GM23338 (cell line): Measurements from ENCODE around the gene LIN54. TPM values are rescaled to one million over a fixed set of nuclear protein-coding genes. Genes with fewer than 3 reads are reported as not detected.

ENCODE experiments used
- ATAC-seq: fragments of 200-7000 bp; cut with Tn5 transposase; 3 replicates; pipeline ENCODE4 v1.9.1; 2020
- DNase-seq: peaks from one replicate; pipeline ENCODE4 v3.0.0-alpha.2; 2015; ENCODE audit warnings: low spot score
- H2AFZ ChIP-seq: fragments of 200-600 bp; sonication (generic); 2 replicates; pipeline ENCODE4 v1.8.0; 2016; ENCODE audit warnings: antibody characterized with exemption, mild to moderate bottlenecking, moderate library complexity
- H3F3A ChIP-seq: fragments of 200-600 bp; sonication (generic); replicated peaks from 2 replicates; pipeline ENCODE4 v1.8.0; 2017; ENCODE audit warnings: antibody characterized with exemption, mixed run types, low read depth
- H3K27ac ChIP-seq: fragments of 200-600 bp; sonication (generic); 2 replicates; pipeline ENCODE4 v1.6.1; 2016; ENCODE audit warnings: low read depth
- H3K27me3 ChIP-seq: fragments of 200-600 bp; sonication (generic); 2 replicates; pipeline ENCODE4 v1.8.0; 2016; ENCODE audit warnings: mild to moderate bottlenecking, mixed run types, moderate library complexity; ENCODE audit not compliant: insufficient read depth
- H3K36me3 ChIP-seq: fragments of 200-600 bp; sonication (generic); 2 replicates; pipeline ENCODE4 v1.8.0; 2016; ENCODE audit warnings: mild to moderate bottlenecking; ENCODE audit not compliant: insufficient read depth
- H3K4me1 ChIP-seq: fragments of 200-600 bp; sonication (generic); 2 replicates; pipeline ENCODE4 v1.8.0; 2016; ENCODE audit warnings: mild to moderate bottlenecking, moderate library complexity; ENCODE audit not compliant: insufficient read depth
- H3K4me2 ChIP-seq: fragments of 200-600 bp; sonication (generic); 2 replicates; pipeline ENCODE4 v1.7.1; 2017; ENCODE audit warnings: mixed run types
- H3K4me3 ChIP-seq: fragments of 200-600 bp; sonication (generic); 2 replicates; pipeline ENCODE4 v1.6.1; 2016; ENCODE audit warnings: mixed run types
- H3K79me2 ChIP-seq: fragments of 200-600 bp; sonication (generic); replicated peaks from 2 replicates; pipeline ENCODE4 v1.8.0; 2017; ENCODE audit warnings: mild to moderate bottlenecking; ENCODE audit not compliant: insufficient read depth
- H3K9me2 ChIP-seq: fragments of 200-600 bp; sonication (generic); 2 replicates; pipeline ENCODE4 v1.8.0; 2017; ENCODE audit not compliant: insufficient read depth
- H4K20me1 ChIP-seq: fragments of 200-600 bp; sonication (generic); replicated peaks from 2 replicates; pipeline ENCODE4 v1.8.0; 2017; ENCODE audit warnings: mild to moderate bottlenecking; ENCODE audit not compliant: insufficient read depth
- H3K27ac Mint-ChIP-seq: 2 replicates; pipeline ENCODE4 v1.8.0; 2020; ENCODE audit warnings: inconsistent platforms, mild to moderate bottlenecking, moderate library complexity, mixed read lengths
- H3K27me3 Mint-ChIP-seq: 3 replicates; pipeline ENCODE4 v1.8.0; 2022; ENCODE audit warnings: low read depth, mild to moderate bottlenecking, moderate library complexity, mixed read lengths, inconsistent platforms; ENCODE audit not compliant: insufficient read depth, poor library complexity
- H3K36me3 Mint-ChIP-seq: 3 replicates; pipeline ENCODE4 v1.8.0; 2021; ENCODE audit warnings: low read depth, mild to moderate bottlenecking, inconsistent platforms, moderate library complexity, mixed read lengths
- H3K4me1 Mint-ChIP-seq: 3 replicates; pipeline ENCODE4 v1.8.0; 2020; ENCODE audit warnings: mild to moderate bottlenecking, inconsistent platforms, mixed read lengths
- H3K4me3 Mint-ChIP-seq: 3 replicates; pipeline ENCODE4 v1.8.0; 2021; ENCODE audit warnings: moderate library complexity, mild to moderate bottlenecking, inconsistent platforms, mixed read lengths
- H3K9me3 Mint-ChIP-seq: 3 replicates; pipeline ENCODE4 v1.8.0; 2020; ENCODE audit warnings: moderate library complexity, mild to moderate bottlenecking, inconsistent platforms, mixed read lengths
- CREB1 ChIP-seq: fragments of 250-450 bp; sonication (Bioruptor Pico); IDR thresholded peaks from 2 replicates; pipeline ENCODE4 v1.5.0; 2020; ENCODE audit warnings: low read depth, mild to moderate bottlenecking, moderate library complexity
- EZH2phosphoT487 ChIP-seq: fragments of 200-600 bp; sonication (generic); IDR thresholded peaks from one replicate; pipeline ENCODE4 v1.8.1; 2018; ENCODE audit warnings: antibody characterized with exemption; ENCODE audit not compliant: unreplicated experiment
- JUNB ChIP-seq: IDR thresholded peaks from one replicate; pipeline ENCODE4 v1.6.1; 2016; ENCODE audit warnings: antibody characterized with exemption; ENCODE audit not compliant: unreplicated experiment
- NANOG ChIP-seq: IDR thresholded peaks from 2 replicates; pipeline ENCODE4 v1.6.1; 2016; ENCODE audit warnings: antibody characterized with exemption, borderline replicate concordance
- POLR2AphosphoS5 ChIP-seq: IDR thresholded peaks from 2 replicates; pipeline ENCODE4 v1.6.1; 2016; ENCODE audit warnings: antibody characterized with exemption, low read depth
- REST ChIP-seq: IDR thresholded peaks from one replicate; pipeline ENCODE4 v1.6.1; 2018; ENCODE audit warnings: antibody characterized with exemption; ENCODE audit not compliant: unreplicated experiment
- STAT1 ChIP-seq: IDR thresholded peaks from one replicate; pipeline ENCODE4 v1.6.1; 2016; ENCODE audit warnings: antibody characterized with exemption; ENCODE audit not compliant: unreplicated experiment
- ZNF114 ChIP-seq: fragments of 250-450 bp; sonication (Bioruptor Pico); IDR thresholded peaks from 2 replicates; pipeline ENCODE4 v1.5.0; 2020; ENCODE audit warnings: mild to moderate bottlenecking, moderate library complexity
- ZNF331 ChIP-seq: fragments of 250-450 bp; sonication (Bioruptor Pico); IDR thresholded peaks from 2 replicates; pipeline ENCODE4 v1.5.0; 2020; ENCODE audit warnings: low read depth, mild to moderate bottlenecking, moderate library complexity
- ZNF462 ChIP-seq: fragments of 250-450 bp; sonication (Bioruptor Pico); IDR thresholded peaks from 2 replicates; pipeline ENCODE4 v1.5.0; 2020; ENCODE audit warnings: mild to moderate bottlenecking, moderate library complexity
- polyA plus RNA-seq: library from polyadenylated mRNA; unstranded; fragments of >200 nt; fragmentation: Nextera tagmentation; extraction: Ambion mirVana; gene quantifications from 2 replicates; pipeline ENCODE4 v1.2.1, GENCODE V29; 2016
- total RNA-seq: library from RNA; depleted of rRNA; stranded (reverse); fragments of >200 nt; shearing (Covaris generic); gene quantifications from 2 replicates; pipeline ENCODE4 v1.2.3, GENCODE V29; 2014
- TF ChIP-seq, protein P1 (sequence below): IDR thresholded peaks from 2 replicates; pipeline ENCODE4 v1.6.1; 2016; ENCODE audit warnings: antibody characterized with exemption
- TF ChIP-seq, protein P2 (sequence below), 2 experiments: fragments of 200-600 bp in 1 of 2; sonication (generic) in 1 of 2; conservative IDR thresholded peaks; 2 replicates each; pipeline versions ENCODE4 v1.5.1 to v1.6.1; 2016 to 2017; ENCODE audit warnings: antibody characterized with exemption in 2 of 2, low read depth in 2 of 2, mild to moderate bottlenecking in 2 of 2, moderate library complexity in 1 of 2

LIN54 gene
- total and polyA plus RNA-seq, 2 experiments from 2014 or later, result 4.0 to 11.2 TPM

DNA sequence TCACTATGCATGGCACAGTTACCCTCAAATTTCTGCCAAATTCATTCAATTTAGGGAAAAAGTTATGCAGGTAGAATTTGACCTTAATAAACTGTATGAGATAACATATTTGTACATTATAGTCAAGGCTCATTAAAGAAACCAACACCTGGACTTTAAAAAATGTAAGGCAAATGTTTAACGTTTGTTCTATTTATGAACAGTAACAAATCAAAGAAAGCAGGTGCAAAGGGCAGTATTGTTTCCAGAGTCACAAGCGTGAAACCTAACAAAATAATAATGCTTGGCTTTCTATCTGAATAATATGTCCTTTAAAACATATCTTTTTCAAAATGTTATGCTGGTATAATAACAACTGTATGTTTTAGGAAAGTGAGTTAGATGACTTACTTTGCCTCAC, 41.2 kb downstream of the LIN54 start:
- Mint-ChIP-seq H3K27ac (no peak overlapping the region), H3K4me1 (no peaks in the 10 kb centered on the region), H3K27me3 (peaks cover 4% of the 10 kb centered on the region), H3K36me3 (no peaks in the 10 kb centered on the region), H3K4me3 (no peak overlapping the region), H3K9me3 (no peaks in the 10 kb centered on the region)
- TF ChIP-seq STAT1 (no peak), REST (no peak), CREB1 (CRISPR knock-in tag) (no peak), POLR2AphosphoS5 (no peak), NANOG (no peak), ZNF462 (CRISPR knock-in tag) (no peak), ZNF331 (CRISPR knock-in tag) (no peak), JUNB (no peak), EZH2phosphoT487 (no peak), ZNF114 (CRISPR knock-in tag) (no peak)
- TF ChIP-seq, protein P1, sequence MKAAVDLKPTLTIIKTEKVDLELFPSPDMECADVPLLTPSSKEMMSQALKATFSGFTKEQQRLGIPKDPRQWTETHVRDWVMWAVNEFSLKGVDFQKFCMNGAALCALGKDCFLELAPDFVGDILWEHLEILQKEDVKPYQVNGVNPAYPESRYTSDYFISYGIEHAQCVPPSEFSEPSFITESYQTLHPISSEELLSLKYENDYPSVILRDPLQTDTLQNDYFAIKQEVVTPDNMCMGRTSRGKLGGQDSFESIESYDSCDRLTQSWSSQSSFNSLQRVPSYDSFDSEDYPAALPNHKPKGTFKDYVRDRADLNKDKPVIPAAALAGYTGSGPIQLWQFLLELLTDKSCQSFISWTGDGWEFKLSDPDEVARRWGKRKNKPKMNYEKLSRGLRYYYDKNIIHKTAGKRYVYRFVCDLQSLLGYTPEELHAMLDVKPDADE, result no peak
- TF ChIP-seq, protein P2, sequence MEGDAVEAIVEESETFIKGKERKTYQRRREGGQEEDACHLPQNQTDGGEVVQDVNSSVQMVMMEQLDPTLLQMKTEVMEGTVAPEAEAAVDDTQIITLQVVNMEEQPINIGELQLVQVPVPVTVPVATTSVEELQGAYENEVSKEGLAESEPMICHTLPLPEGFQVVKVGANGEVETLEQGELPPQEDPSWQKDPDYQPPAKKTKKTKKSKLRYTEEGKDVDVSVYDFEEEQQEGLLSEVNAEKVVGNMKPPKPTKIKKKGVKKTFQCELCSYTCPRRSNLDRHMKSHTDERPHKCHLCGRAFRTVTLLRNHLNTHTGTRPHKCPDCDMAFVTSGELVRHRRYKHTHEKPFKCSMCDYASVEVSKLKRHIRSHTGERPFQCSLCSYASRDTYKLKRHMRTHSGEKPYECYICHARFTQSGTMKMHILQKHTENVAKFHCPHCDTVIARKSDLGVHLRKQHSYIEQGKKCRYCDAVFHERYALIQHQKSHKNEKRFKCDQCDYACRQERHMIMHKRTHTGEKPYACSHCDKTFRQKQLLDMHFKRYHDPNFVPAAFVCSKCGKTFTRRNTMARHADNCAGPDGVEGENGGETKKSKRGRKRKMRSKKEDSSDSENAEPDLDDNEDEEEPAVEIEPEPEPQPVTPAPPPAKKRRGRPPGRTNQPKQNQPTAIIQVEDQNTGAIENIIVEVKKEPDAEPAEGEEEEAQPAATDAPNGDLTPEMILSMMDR (conservative IDR thresholded peaks at IDR 0.05; ENCODE audit: low read depth in 2 of 2), result no peak
- no peak overlapping the region for H3K4me3 ChIP-seq
- H4K20me1 ChIP-seq, result 0 out of 2 replicates have a peak, but pooled peaks cover 3% of the 10 kb centered on the region
- no peaks in the 10 kb centered on the region for H3K79me2 ChIP-seq
- ATAC-seq (no peak), DNase-seq (no peak)
- no peaks in the 10 kb centered on the region for H3K9me2 ChIP-seq
- no peaks in the 10 kb centered on the region for H3K27me3 ChIP-seq
- no peaks in the 10 kb centered on the region for H3F3A ChIP-seq
- no peak overlapping the region for H2AFZ ChIP-seq
- H3K27ac ChIP-seq, result no peak overlapping the region
- H3K36me3 ChIP-seq, result no peaks in the 10 kb centered on the region
- H3K4me1 ChIP-seq, result no peaks in the 10 kb centered on the region
- no peak overlapping the region for H3K4me2 ChIP-seq
